GM13976 (cell line): ENCODE data around the gene DNAJC10.

Experiments used
- DNase-seq: peaks from one replicate; pipeline ENCODE4 v3.0.0; 2012; ENCODE audit warnings: low spot score
- CTCF ChIP-seq: IDR thresholded peaks from 2 replicates; pipeline ENCODE4 v1.5.1; 2012; ENCODE audit warnings: borderline replicate concordance, mild to moderate bottlenecking; ENCODE audit not compliant: insufficient read depth; ENCODE audit errors: extremely low read depth, missing control alignments, control extremely low read depth
- in situ Hi-C: fragments of 300-500 bp; cut with MboI; formaldehyde crosslinking; loops from one replicate; pipeline ENCODE4 v1.12.0; 2022; ENCODE audit warnings: low sequenced_read_pairs, mixed read lengths, inconsistent platforms; ENCODE audit not compliant: unreplicated experiment

DNAJC10 gene

GRCh38 chr2:182833084-182833854 lies 117.2 kb downstream of the DNAJC10 start:
- no peak for DNase-seq
- TF ChIP-seq CTCF = no peak
- in situ Hi-C loops = no loop called here

- no peak for DNase-seq
- TF ChIP-seq CTCF = no peak
Measured at GRCh38 chr2:182834293-182834692, 118.2 kb downstream of the DNAJC10 start.

GRCh38 chr2:182836451-182836850 lies 120.4 kb downstream of the DNAJC10 start:
- DNase-seq = no peak
- in situ Hi-C loops = no loop called here
- no peak for TF ChIP-seq CTCF

More at GRCh38 chr2:182834293-182834692, 118.2 kb downstream of the DNAJC10 start:
- in situ Hi-C loops = no loop called here
